OCI-LY7 (cell line): ENCODE data around the gene SGSM2. TPM values are rescaled to one million over a fixed set of nuclear protein-coding genes. Genes with fewer than 3 reads are reported as not detected.

Source experiments
- BruUV-seq: library from RNA; stranded (reverse); fragments of 400-500 nt; replicated peaks from 2 replicates; lab custom pipeline; 2021; lab: Mats Ljungman, UMichigan
- CTCF ChIA-PET: fragments of 300-600 bp; sonication (Branson Sonifier 250); formaldehyde crosslinking; loops from one replicate; lab custom pipeline; 2022; ENCODE audit warnings: antibody characterized with exemption; ENCODE audit not compliant: unreplicated experiment; lab: Charles Lee
- POLR2A ChIA-PET: fragments of 300-600 bp; sonication (Branson Sonifier 250); formaldehyde crosslinking; loops from one replicate; lab custom pipeline; 2022; ENCODE audit warnings: antibody characterized with exemption; lab: Charles Lee
- DNase-seq: peaks from one replicate; pipeline ENCODE4 v3.0.0-alpha.2; 2015; ENCODE audit warnings: low spot score
- H2AFZ ChIP-seq: fragments of 200-600 bp; sonication (generic), shearing (Covaris generic); 2 replicates; pipeline ENCODE4 v1.6.1; 2014; ENCODE audit warnings: mild to moderate bottlenecking, antibody characterized with exemption, low read length, moderate library complexity
- H3K27ac ChIP-seq: fragments of 200-600 bp; sonication (generic); 2 replicates; pipeline ENCODE4 v1.5.1; 2014; ENCODE audit warnings: mixed run types, low read depth, mild to moderate bottlenecking, moderate library complexity, low read length, inconsistent platforms; ENCODE audit not compliant: poor library complexity, severe bottlenecking
- H3K36me3 ChIP-seq: fragments of 200-600 bp; sonication (generic); 2 replicates; pipeline ENCODE4 v1.6.1; 2014; ENCODE audit warnings: mild to moderate bottlenecking, antibody characterized with exemption, low read length, moderate library complexity, mixed read lengths; ENCODE audit not compliant: insufficient read depth
- H3K4me1 ChIP-seq: fragments of 200-600 bp; sonication (generic); 2 replicates; pipeline ENCODE4 v1.5.1; 2014; ENCODE audit warnings: mild to moderate bottlenecking, low read length; ENCODE audit not compliant: insufficient read depth, poor library complexity, severe bottlenecking
- H3K4me2 ChIP-seq: fragments of 200-600 bp; sonication (generic); 2 replicates; pipeline ENCODE4 v1.6.1; 2014; ENCODE audit warnings: mild to moderate bottlenecking, low read length
- H3K4me3 ChIP-seq: fragments of 200-600 bp; sonication (generic); 2 replicates; pipeline ENCODE4 v1.5.1; 2014; ENCODE audit warnings: mild to moderate bottlenecking, low read depth, low read length; ENCODE audit not compliant: poor library complexity, severe bottlenecking
- H3K79me2 ChIP-seq: fragments of 200-600 bp; sonication (generic); 2 replicates; pipeline ENCODE4 v1.6.1; 2016; ENCODE audit warnings: low read depth, mild to moderate bottlenecking, low read length, moderate library complexity, mixed read lengths; ENCODE audit not compliant: insufficient read depth
- H3K9me2 ChIP-seq: fragments of 200-600 bp; sonication (generic); 2 replicates; pipeline ENCODE4 v1.6.1; 2016; ENCODE audit warnings: mild to moderate bottlenecking, low read length, mixed read lengths; ENCODE audit not compliant: insufficient read depth
- H3K9me3 ChIP-seq: fragments of 200-600 bp; sonication (generic); 2 replicates; pipeline ENCODE4 v1.6.1; 2014; ENCODE audit warnings: mild to moderate bottlenecking, mixed run types, low read length, mixed read lengths
- H4K20me1 ChIP-seq: fragments of 200-600 bp; sonication (generic); 2 replicates; pipeline ENCODE4 v1.6.1; 2014; ENCODE audit warnings: mild to moderate bottlenecking, antibody characterized with exemption, low read length, moderate library complexity, mixed read lengths; ENCODE audit not compliant: insufficient read depth
- EZH2phosphoT487 ChIP-seq: fragments of 200-600 bp; sonication (generic); IDR thresholded peaks from 2 replicates; pipeline ENCODE4 v1.6.1; 2018; ENCODE audit warnings: low read depth, borderline replicate concordance, mild to moderate bottlenecking, mixed run types, antibody characterized with exemption, low read length, moderate library complexity, mixed read lengths
- intact Hi-C: fragments of 100-400 bp; cut with micrococcal nuclease; formaldehyde crosslinking; loops from one replicate; pipeline ENCODE4 v1.10.0; 2022; ENCODE audit not compliant: unreplicated experiment
- total RNA-seq, 2 experiments: library from RNA; depleted of rRNA in 1 of 2; stranded (reverse); fragments of >200 nt in 1 of 2; shearing (Covaris generic) in 1 of 2; gene quantifications; 2 replicates each; pipeline ENCODE4 v1.2.3, GENCODE V29; 2014 to 2022
- TF ChIP-seq, protein P1 (sequence below): fragments of 200-600 bp; sonication (generic); conservative IDR thresholded peaks from 2 replicates; pipeline ENCODE4 v1.5.1; 2014; ENCODE audit warnings: mild to moderate bottlenecking, antibody characterized with exemption, low read length, moderate library complexity, mixed read lengths

SGSM2 gene
- total RNA-seq, 2 experiments from 2014 or later: 44.0 to 50.6 TPM

DNA sequence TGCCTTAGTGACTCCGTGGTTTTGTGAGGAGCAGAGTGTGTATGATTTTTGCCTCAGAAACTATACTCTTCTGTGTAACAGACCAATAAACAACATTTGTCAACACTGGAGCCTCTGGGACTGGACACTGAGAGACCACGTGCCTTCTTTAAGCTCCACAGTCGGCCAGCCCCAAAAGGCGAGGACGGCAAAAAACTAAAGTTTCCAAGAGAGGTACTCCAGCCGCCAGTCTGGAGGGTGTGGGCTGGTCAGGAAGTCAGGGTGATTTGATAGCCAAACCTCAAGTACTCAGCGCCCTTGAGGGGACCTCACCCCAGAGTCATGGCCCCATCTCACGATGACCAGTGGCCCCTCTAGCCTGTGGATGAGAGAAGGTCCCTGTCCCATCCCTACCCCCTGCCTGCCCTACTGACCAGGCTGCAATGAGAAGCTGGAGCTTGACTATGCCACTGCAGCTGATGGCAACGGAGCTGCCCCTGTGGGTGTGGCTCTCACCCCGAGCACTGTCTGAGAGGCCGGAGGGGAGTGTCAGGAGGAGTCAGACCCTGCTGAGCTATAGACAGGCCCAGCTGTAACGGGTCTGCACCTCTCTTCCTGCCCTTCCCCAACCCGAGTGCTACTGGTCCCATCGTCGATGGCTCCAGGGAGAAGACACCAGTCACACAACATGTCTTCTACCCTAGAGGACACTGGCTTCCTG is 43.8 kb downstream of the SGSM2 start:
- peaks cover 4% of the 10 kb centered on the region; the same call in 1 of the 2 replicates for H3K36me3 ChIP-seq
- H3K79me2 ChIP-seq: no peaks in the 10 kb centered on the region
- H4K20me1 ChIP-seq: no peaks in the 10 kb centered on the region
- no peak for DNase-seq
- POLR2A ChIA-PET: interaction anchor here (0.6 to 0.9 kb wide), 2 partner anchors 35 to 80 kb away, joined by 3 to 6 read pairs; no protein-coding TSS in a partner anchor
- no peak for TF ChIP-seq EZH2phosphoT487
- TF ChIP-seq, protein P1, sequence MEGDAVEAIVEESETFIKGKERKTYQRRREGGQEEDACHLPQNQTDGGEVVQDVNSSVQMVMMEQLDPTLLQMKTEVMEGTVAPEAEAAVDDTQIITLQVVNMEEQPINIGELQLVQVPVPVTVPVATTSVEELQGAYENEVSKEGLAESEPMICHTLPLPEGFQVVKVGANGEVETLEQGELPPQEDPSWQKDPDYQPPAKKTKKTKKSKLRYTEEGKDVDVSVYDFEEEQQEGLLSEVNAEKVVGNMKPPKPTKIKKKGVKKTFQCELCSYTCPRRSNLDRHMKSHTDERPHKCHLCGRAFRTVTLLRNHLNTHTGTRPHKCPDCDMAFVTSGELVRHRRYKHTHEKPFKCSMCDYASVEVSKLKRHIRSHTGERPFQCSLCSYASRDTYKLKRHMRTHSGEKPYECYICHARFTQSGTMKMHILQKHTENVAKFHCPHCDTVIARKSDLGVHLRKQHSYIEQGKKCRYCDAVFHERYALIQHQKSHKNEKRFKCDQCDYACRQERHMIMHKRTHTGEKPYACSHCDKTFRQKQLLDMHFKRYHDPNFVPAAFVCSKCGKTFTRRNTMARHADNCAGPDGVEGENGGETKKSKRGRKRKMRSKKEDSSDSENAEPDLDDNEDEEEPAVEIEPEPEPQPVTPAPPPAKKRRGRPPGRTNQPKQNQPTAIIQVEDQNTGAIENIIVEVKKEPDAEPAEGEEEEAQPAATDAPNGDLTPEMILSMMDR: no peak
- H3K4me1 ChIP-seq: peaks cover 5% of the 10 kb centered on the region
- no peak overlapping the region for H3K4me2 ChIP-seq
- no peaks in the 10 kb centered on the region for H3K9me2 ChIP-seq
- H2AFZ ChIP-seq: no peak overlapping the region
- intact Hi-C loops: no loop called here
- CTCF ChIA-PET: interaction anchor here (2.8 kb wide), 1 partner anchor 35 kb away, joined by 23 read pairs; no protein-coding TSS in a partner anchor
- no peak overlapping the region for H3K27ac ChIP-seq
- BruUV-seq: no TSS peak
- no peak overlapping the region for H3K4me3 ChIP-seq
- H3K9me3 ChIP-seq: no peaks in the 10 kb centered on the region

DNA sequence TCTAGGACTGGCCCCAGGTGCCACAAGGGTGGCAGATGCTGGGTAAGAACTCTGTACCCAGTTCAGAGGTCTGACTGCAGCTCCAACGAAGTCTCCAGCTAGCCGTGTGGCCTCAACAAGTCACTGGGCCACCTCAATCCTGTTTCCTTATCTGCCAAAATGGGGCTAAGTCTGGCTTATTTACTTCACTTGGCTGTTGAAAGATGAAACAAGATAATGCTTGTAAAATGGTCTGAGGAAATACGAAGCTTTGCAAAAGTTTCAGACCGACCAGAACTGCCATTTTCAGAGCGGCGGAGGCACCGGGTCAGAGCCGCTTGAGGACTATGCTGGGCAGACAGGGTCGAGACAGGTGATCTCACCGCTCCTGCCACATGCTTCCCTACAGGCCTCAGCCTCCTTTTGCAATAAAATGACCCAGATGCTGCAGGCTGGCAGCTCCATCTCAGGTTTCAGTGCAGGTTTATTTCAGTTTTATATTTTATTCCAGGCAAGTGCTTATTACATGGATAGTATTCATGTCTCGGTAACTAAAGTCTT is 46.4 kb downstream of the SGSM2 start:
- peaks cover 5% of the 10 kb centered on the region; the same call in 1 of the 2 replicates for H3K36me3 ChIP-seq
- H3K4me3 ChIP-seq: no peak overlapping the region
- no peaks in the 10 kb centered on the region for H3K9me3 ChIP-seq
- ChIA-PET POLR2A (interaction anchor here (0.7 to 2.4 kb wide), 2 partner anchors 13 to 32 kb away, joined by 5 to 8 read pairs; no protein-coding TSS in a partner anchor), CTCF (interaction anchor here (1.6 to 2.8 kb wide), 3 partner anchors 8 to 32 kb away, joined by 6 to 23 read pairs (median 13); no protein-coding TSS in a partner anchor)
- DNase-seq: no peak
- BruUV-seq: no TSS peak
- H3K27ac ChIP-seq: no peak overlapping the region
- no peaks in the 10 kb centered on the region for H3K79me2 ChIP-seq
- no peak overlapping the region for H3K4me2 ChIP-seq
- H2AFZ ChIP-seq: no peak overlapping the region
- H3K4me1 ChIP-seq: peaks cover 5% of the 10 kb centered on the region
- H4K20me1 ChIP-seq: no peaks in the 10 kb centered on the region
- TF ChIP-seq, protein P1: no peak
- no peak for TF ChIP-seq EZH2phosphoT487
- H3K9me2 ChIP-seq: no peaks in the 10 kb centered on the region
- intact Hi-C loops: no loop called here
